Measurements from ENCODE around the gene KLF2.
A peak's percentile ranks its signal among the peaks of the same experiment; 100 is the strongest.
"Not testable (repeated sequence)": the region's sequence is repeated elsewhere in the genome, so short reads cannot be mapped to it uniquely, and the experiment has no call there.

KLF2 gene

GRCh38 chr19:16338470-16339360, 14.1 kb downstream of the KLF2 start:
- peak in 1 of 5 donors; percentile 89 for DNase-seq

- no peak for DNase-seq
These were observed 14.7 kb downstream of the KLF2 start for GRCh38 chr19:16339361-16339725.

- DNase-seq: no peak
These were observed 15.5 kb downstream of the KLF2 start for GRCh38 chr19:16340092-16340491.

- no peak for DNase-seq
These were observed 16.0 kb downstream of the KLF2 start for GRCh38 chr19:16340654-16341053.

GRCh38 chr19:16342002-16342715, 17.5 kb downstream of the KLF2 start:
- DNase-seq: peak in 1 of 5 donors; percentile 88

GRCh38 chr19:16343156-16343555, 18.5 kb downstream of the KLF2 start:
- DNase-seq: peak in 1 of 5 donors; percentile 49

- no peak for DNase-seq
These were observed 20.8 kb downstream of the KLF2 start for GRCh38 chr19:16345457-16345856.

GRCh38 chr19:16347099-16347498, 22.5 kb downstream of the KLF2 start:
- not testable (repeated sequence) for DNase-seq

GRCh38 chr19:16347706-16348105, 23.1 kb downstream of the KLF2 start:
- DNase-seq: no peak

GRCh38 chr19:16349551-16350152, 25.0 kb downstream of the KLF2 start:
- DNase-seq: no peak

GRCh38 chr19:16351133-16351809, 26.6 kb downstream of the KLF2 start:
- DNase-seq: peak in 1 of 5 donors; percentile 81

- DNase-seq: no peak
These were observed 30.8 kb downstream of the KLF2 start for GRCh38 chr19:16355293-16356043.

- DNase-seq: no peak
These were observed 33.8 kb downstream of the KLF2 start for GRCh38 chr19:16358456-16358855.

- no peak for DNase-seq
These were observed 34.4 kb downstream of the KLF2 start for GRCh38 chr19:16359074-16359473.

GRCh38 chr19:16359964-16360363, 35.3 kb downstream of the KLF2 start:
- peak in 1 of 5 donors; percentile 68 for DNase-seq

GRCh38 chr19:16360738-16361137, 36.1 kb downstream of the KLF2 start:
- DNase-seq: peak in 1 of 5 donors; percentile 62

GRCh38 chr19:16361254-16361653, 36.6 kb downstream of the KLF2 start:
- DNase-seq: no peak

- DNase-seq: no peak
These were observed 37.3 kb downstream of the KLF2 start for GRCh38 chr19:16361926-16362325.

- no peak for DNase-seq
These were observed 38.7 kb downstream of the KLF2 start for GRCh38 chr19:16363133-16363851.

- DNase-seq: no peak
These were observed 39.2 kb downstream of the KLF2 start for GRCh38 chr19:16363852-16364230.

GRCh38 chr19:16364231-16364865, 39.7 kb downstream of the KLF2 start:
- DNase-seq: no peak

Measured in T-helper 1 cell (primary cell).